ENCODE data around the gene XAGE5.
"Not testable (repeated sequence)": the region's sequence is repeated elsewhere in the genome, so short reads cannot be mapped to it uniquely, and the experiment has no call there.

XAGE5 gene

GRCh38 chrX:52811065-52811625 is at the start of gene XAGE5:
Gene XAGE5 (plus strand): TSS chrX:52811287. CDS start chrX:52812567, 1,280 bp downstream.
- no peak for DNase-seq
- in situ Hi-C loops (cut with MboI; ENCODE audit: low pct_unique_long_range_greater_than_20kb, low sequenced_read_pairs) = no loop called here

DNA sequence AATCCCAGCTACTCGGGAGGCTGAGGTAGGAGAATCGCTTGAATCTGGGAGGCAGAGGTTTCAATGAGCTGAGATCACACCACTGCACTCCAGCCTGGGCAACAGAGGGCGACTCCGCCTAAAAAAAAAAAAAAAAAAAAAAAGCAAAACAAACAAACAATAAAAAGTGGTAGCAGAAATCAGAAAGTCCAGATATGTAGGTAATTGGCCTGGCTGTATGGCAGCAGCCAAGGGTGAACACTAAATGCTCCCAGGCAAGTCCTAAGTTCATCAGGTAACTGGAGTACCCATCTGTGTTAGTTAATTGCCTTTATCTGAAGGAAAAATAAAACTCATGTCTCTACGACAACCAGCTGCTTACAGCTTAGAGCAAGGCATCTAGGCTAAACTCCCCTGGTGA is 45.1 kb upstream of the XAGE5 start:
- in situ Hi-C loops (cut with MboI; ENCODE audit: low pct_unique_long_range_greater_than_20kb, low sequenced_read_pairs); DNase-seq: not testable (repeated sequence)

DNA sequence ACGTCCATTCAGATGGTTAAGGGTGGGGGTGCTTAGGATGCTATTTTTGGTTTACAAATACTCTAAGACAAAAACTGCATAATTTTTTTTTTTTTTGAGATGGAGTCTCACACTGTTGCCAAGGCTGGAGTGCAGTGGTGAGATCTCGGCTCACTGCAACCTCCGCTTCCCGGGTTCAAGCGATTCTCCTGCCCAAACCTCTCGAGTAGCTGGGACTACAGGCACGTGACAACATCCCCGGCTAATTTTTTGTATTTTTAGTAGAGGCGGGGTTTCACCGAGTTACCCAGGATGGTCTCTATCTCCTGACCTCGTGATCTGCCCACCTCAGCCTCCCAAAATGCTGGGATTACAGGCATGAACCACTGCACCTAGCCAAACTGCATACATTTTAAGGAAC is 37.6 kb upstream of the XAGE5 start:
- DNase-seq; in situ Hi-C loops (cut with MboI; ENCODE audit: low pct_unique_long_range_greater_than_20kb, low sequenced_read_pairs): not testable (repeated sequence)

GRCh38 chrX:52797327-52797726 is 13.8 kb upstream of the XAGE5 start, which contains the start of gene SPANXN5:
Gene SPANXN5 (minus strand): TSS chrX:52797427. CDS start chrX:52797348, 79 bp downstream.
- in situ Hi-C loops (cut with MboI; ENCODE audit: low pct_unique_long_range_greater_than_20kb, low sequenced_read_pairs); DNase-seq: not testable (repeated sequence)

GRCh38 chrX:52804876-52805275 is 6.2 kb upstream of the XAGE5 start:
- in situ Hi-C loops (cut with MboI; ENCODE audit: low pct_unique_long_range_greater_than_20kb, low sequenced_read_pairs); DNase-seq: not testable (repeated sequence)

DNA sequence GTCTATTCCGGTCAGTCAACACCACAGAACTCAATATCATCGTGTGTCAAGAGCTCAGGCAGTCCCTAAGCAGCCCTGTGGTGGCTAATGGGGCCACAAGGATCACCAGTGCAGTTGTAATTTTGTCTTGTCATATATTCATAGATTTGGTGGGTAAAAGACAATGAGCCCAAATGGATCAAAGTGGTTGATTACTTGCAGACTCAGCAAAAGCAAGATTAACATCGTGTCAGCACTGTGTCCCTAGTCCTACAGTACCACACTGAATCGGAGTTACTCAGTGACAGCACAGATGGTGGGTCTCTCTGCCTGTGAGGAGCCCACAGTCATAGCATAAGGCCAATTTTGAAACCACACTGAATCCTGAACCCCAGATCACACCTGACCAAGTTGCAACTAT is 8.7 kb downstream of the XAGE5 start:
- no peak for DNase-seq
- in situ Hi-C loops (cut with MboI; ENCODE audit: low pct_unique_long_range_greater_than_20kb, low sequenced_read_pairs) = no loop called here

- in situ Hi-C loops (cut with MboI; ENCODE audit: low pct_unique_long_range_greater_than_20kb, low sequenced_read_pairs) = no loop called here
These were observed 10.1 kb downstream of the XAGE5 start for GRCh38 chrX:52821079-52821760.

DNA sequence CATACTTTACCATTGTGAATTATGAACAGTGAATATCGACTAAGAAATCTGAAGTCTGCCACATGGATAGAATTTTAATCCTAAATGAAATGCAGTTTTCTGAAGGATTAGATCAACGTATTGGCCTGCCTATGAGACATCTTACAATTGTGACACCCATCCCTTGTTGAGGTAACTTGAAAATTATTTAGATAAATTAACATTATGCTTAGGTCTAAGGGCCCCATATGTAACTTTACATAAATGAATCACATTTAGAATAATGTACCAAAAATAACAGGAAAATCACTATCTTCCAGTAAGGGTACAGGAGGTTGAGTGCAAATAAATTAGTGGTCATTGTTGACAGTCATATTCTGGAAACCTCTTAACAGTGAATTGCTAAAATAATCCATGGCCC is 13.5 kb downstream of the XAGE5 start:
- in situ Hi-C loops (cut with MboI; ENCODE audit: low pct_unique_long_range_greater_than_20kb, low sequenced_read_pairs) = no loop called here
- no peak for DNase-seq

More at GRCh38 chrX:52821079-52821760, 10.1 kb downstream of the XAGE5 start:
- DNase-seq = no peak

DNA sequence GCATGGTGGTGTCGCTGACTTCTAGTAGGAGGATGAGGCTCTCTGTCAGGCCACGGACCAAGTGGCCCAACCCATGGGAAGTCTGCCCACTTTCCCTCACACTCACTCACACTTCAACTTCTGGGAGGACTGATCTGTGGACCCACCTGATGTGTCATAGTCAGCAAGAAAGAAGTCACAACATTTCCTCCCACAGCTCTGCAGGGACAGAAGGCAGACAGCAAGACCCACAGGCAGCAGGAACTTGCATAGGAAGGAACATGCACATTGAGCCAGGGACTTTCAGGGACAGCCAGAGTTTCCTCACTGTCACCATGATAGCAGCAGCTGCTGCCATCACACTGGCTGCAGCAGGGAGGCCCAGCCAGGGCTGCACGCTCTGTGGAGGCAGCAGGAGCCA is 19.5 kb downstream of the XAGE5 start:
- in situ Hi-C loops (cut with MboI; ENCODE audit: low pct_unique_long_range_greater_than_20kb, low sequenced_read_pairs) = no loop called here
- no peak for DNase-seq

DNA sequence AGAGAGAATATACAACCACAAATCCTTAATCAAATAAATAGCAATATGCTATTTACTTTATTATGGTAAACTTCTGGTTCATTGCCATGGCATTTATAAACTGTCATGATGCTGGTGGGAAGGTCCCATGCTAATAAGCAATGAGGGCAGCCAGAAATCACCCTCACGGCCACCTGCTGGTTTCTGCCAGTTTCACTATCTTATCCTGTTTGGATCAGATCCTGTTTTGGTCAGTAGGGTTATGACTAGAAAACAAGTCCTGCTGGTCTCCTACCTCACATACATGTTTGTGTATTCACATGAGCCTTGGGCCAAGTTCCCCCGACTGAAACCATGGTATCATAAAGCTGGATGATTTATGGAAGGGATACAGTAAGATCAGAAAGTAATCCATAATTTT is 28.1 kb downstream of the XAGE5 start:
- in situ Hi-C loops (cut with MboI; ENCODE audit: low pct_unique_long_range_greater_than_20kb, low sequenced_read_pairs) = no loop called here
- no peak for DNase-seq

- DNase-seq; in situ Hi-C loops (cut with MboI; ENCODE audit: low pct_unique_long_range_greater_than_20kb, low sequenced_read_pairs): not testable (repeated sequence)
These were observed 32.5 kb downstream of the XAGE5 start for GRCh38 chrX:52843619-52844018.

- in situ Hi-C loops (cut with MboI; ENCODE audit: low pct_unique_long_range_greater_than_20kb, low sequenced_read_pairs) = no loop called here
These were observed 41.2 kb downstream of the XAGE5 start for GRCh38 chrX:52852110-52852860.

GRCh38 chrX:52856991-52857525 is 46.0 kb downstream of the XAGE5 start:
- in situ Hi-C loops (cut with MboI; ENCODE audit: low pct_unique_long_range_greater_than_20kb, low sequenced_read_pairs); DNase-seq: not testable (repeated sequence)

More at GRCh38 chrX:52852110-52852860, 41.2 kb downstream of the XAGE5 start:
- no peak for DNase-seq

DNA sequence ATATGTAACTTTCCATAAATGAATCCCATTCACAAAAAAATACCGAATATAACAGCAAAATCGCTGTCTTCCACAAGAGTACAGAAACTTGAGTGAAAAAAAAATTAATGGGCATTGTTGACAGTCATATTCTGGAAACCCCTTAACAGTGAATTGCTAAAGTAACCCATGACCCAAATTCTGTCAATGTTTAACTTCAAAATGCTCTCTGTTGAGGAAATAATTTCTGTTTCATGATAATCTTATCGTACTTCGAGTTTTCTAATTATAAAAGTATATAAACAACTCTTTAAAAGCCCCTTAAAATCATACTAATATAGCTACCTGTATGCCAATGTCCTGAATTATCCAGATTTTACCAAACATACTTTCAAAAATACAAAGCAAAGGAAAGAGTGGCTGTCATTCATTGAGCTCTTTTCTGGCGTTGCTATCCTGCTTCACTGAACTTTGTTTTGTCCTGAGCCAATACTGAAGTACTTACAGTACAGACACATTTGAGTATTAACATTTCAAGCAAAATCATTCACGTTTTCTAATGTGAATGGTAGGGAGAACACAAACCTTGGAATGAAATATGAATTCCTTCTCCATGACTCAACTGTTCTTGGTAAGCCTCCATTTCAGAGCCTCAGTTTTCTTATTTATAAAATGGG is 54.4 kb downstream of the XAGE5 start:
- in situ Hi-C loops (cut with MboI; ENCODE audit: low pct_unique_long_range_greater_than_20kb, low sequenced_read_pairs) = no loop called here
- DNase-seq = no peak

Data from KBM-7 (cell line).